MG63 (cell line): ENCODE results near the gene EIF4A2. TPM values are rescaled to one million over a fixed set of nuclear protein-coding genes. Genes with fewer than 3 reads are reported as not detected.
A peak's percentile ranks its signal among the peaks of the same experiment; 100 is the strongest.

Source experiments
- DNase-seq: peaks from one replicate; pipeline ENCODE4 v3.0.0-alpha.2; 2020
- H3K27me3 ChIP-seq: fragments of 250-450 bp; sonication (Bioruptor Pico); 2 replicates; pipeline ENCODE4 v1.5.1; 2020; ENCODE audit warnings: mild to moderate bottlenecking, moderate library complexity
- H3K36me3 ChIP-seq: fragments of 250-450 bp; sonication (Bioruptor Pico); 2 replicates; pipeline ENCODE4 v1.5.1; 2020; ENCODE audit warnings: mild to moderate bottlenecking, moderate library complexity
- H3K4me3 ChIP-seq: fragments of 250-450 bp; sonication (Bioruptor Pico); 2 replicates; pipeline ENCODE4 v1.5.1; 2020; ENCODE audit warnings: mild to moderate bottlenecking, moderate library complexity
- H3K9me3 ChIP-seq: fragments of 250-450 bp; sonication (Bioruptor Pico); 2 replicates; pipeline ENCODE4 v1.5.1; 2020; ENCODE audit warnings: mild to moderate bottlenecking, moderate library complexity
- total RNA-seq: library from RNA; depleted of rRNA; stranded (reverse); fragments of >200 nt; shearing (Covaris generic); gene quantifications from 2 replicates; pipeline ENCODE4 v1.2.3, GENCODE V29; 2014; ENCODE audit warnings: low replicate concordance; rRNA removed

EIF4A2 gene
- total RNA-seq, result 340 and 530 TPM in 2 replicates

- Histone ChIP-seq H3K9me3 (no peaks in the 10 kb centered on the region), H3K36me3 (peaks cover 48% of the 10 kb centered on the region), H3K27me3 (no peaks in the 10 kb centered on the region), H3K4me3 (peak within 1 kb of the TSS; percentile 97)
- DNase-seq, result peak; percentile 92
These were observed at the start of gene EIF4A2 for GRCh38 chr3:186783058-186783730. EIF4A2 (plus strand) TSS chr3:186783577; CDS start chr3:186783611, 34 bp downstream.

- Histone ChIP-seq H3K4me3 (no peak overlapping the region), H3K27me3 (no peaks in the 10 kb centered on the region; the same call in 1 of the 2 replicates), H3K9me3 (no peaks in the 10 kb centered on the region), H3K36me3 (no peaks in the 10 kb centered on the region)
- no peak for DNase-seq
These were observed 40.6 kb upstream of the EIF4A2 start for GRCh38 chr3:186742618-186743380.

GRCh38 chr3:186743666-186744065 lies 39.7 kb upstream of the EIF4A2 start:
- DNase-seq, result no peak
- no peaks in the 10 kb centered on the region; the same call in 1 of the 2 replicates for H3K27me3 ChIP-seq
- H3K9me3 ChIP-seq, result no peaks in the 10 kb centered on the region
- H3K4me3 ChIP-seq, result no peak overlapping the region
- no peaks in the 10 kb centered on the region for H3K36me3 ChIP-seq

- Histone ChIP-seq H3K4me3 (no peak overlapping the region), H3K9me3 (no peaks in the 10 kb centered on the region), H3K36me3 (no peaks in the 10 kb centered on the region), H3K27me3 (no peaks in the 10 kb centered on the region)
- peak; percentile 56 for DNase-seq
These were observed 37.4 kb upstream of the EIF4A2 start for GRCh38 chr3:186746008-186746407.

GRCh38 chr3:186750316-186750715 lies 33.1 kb upstream of the EIF4A2 start:
- Histone ChIP-seq H3K4me3 (no peak overlapping the region), H3K27me3 (no peaks in the 10 kb centered on the region), H3K9me3 (no peaks in the 10 kb centered on the region), H3K36me3 (no peaks in the 10 kb centered on the region)
- DNase-seq, result no peak

GRCh38 chr3:186751480-186751879 lies 31.9 kb upstream of the EIF4A2 start:
- Histone ChIP-seq H3K9me3 (no peaks in the 10 kb centered on the region), H3K36me3 (no peaks in the 10 kb centered on the region), H3K27me3 (no peaks in the 10 kb centered on the region), H3K4me3 (no peak overlapping the region)
- DNase-seq, result no peak

- Histone ChIP-seq H3K36me3 (no peaks in the 10 kb centered on the region), H3K9me3 (no peaks in the 10 kb centered on the region), H3K4me3 (no peak overlapping the region), H3K27me3 (no peaks in the 10 kb centered on the region)
- peak; percentile 22 for DNase-seq
These were observed 29.4 kb upstream of the EIF4A2 start for GRCh38 chr3:186754006-186754405.

- Histone ChIP-seq H3K27me3 (no peaks in the 10 kb centered on the region), H3K36me3 (no peaks in the 10 kb centered on the region), H3K9me3 (no peaks in the 10 kb centered on the region), H3K4me3 (no peak overlapping the region)
- DNase-seq, result no peak
These were observed 28.5 kb upstream of the EIF4A2 start for GRCh38 chr3:186754871-186755270.

GRCh38 chr3:186757214-186757613 lies 26.2 kb upstream of the EIF4A2 start:
- Histone ChIP-seq H3K4me3 (no peak overlapping the region), H3K36me3 (no peaks in the 10 kb centered on the region), H3K9me3 (no peaks in the 10 kb centered on the region), H3K27me3 (no peaks in the 10 kb centered on the region)
- no peak for DNase-seq

GRCh38 chr3:186757686-186758220 lies 25.6 kb upstream of the EIF4A2 start:
- no peak for DNase-seq
- Histone ChIP-seq H3K36me3 (no peaks in the 10 kb centered on the region), H3K9me3 (no peaks in the 10 kb centered on the region), H3K27me3 (no peaks in the 10 kb centered on the region), H3K4me3 (no peak overlapping the region)

- H3K36me3 ChIP-seq, result no peaks in the 10 kb centered on the region
- no peaks in the 10 kb centered on the region for H3K9me3 ChIP-seq
- DNase-seq, result no peak
- H3K27me3 ChIP-seq, result no peaks in the 10 kb centered on the region
- H3K4me3 ChIP-seq, result no peak overlapping the region
These were observed 24.0 kb upstream of the EIF4A2 start for GRCh38 chr3:186759231-186759930.

- no peak overlapping the region for H3K4me3 ChIP-seq
- H3K9me3 ChIP-seq, result no peaks in the 10 kb centered on the region
- no peak for DNase-seq
- H3K36me3 ChIP-seq, result no peaks in the 10 kb centered on the region
- no peaks in the 10 kb centered on the region for H3K27me3 ChIP-seq
These were observed 23.1 kb upstream of the EIF4A2 start for GRCh38 chr3:186760141-186760833.

GRCh38 chr3:186760897-186761447 lies 22.4 kb upstream of the EIF4A2 start:
- no peaks in the 10 kb centered on the region for H3K27me3 ChIP-seq
- no peak overlapping the region for H3K4me3 ChIP-seq
- no peak for DNase-seq
- H3K36me3 ChIP-seq, result no peaks in the 10 kb centered on the region
- no peaks in the 10 kb centered on the region for H3K9me3 ChIP-seq

- Histone ChIP-seq H3K27me3 (no peaks in the 10 kb centered on the region), H3K9me3 (no peaks in the 10 kb centered on the region), H3K36me3 (no peaks in the 10 kb centered on the region), H3K4me3 (no peak overlapping the region)
- no peak for DNase-seq
These were observed 11.1 kb upstream of the EIF4A2 start for GRCh38 chr3:186772281-186772694.

- peak; percentile 49 for DNase-seq
- no peaks in the 10 kb centered on the region for H3K27me3 ChIP-seq
- H3K4me3 ChIP-seq, result no peak overlapping the region
- no peaks in the 10 kb centered on the region for H3K9me3 ChIP-seq
- H3K36me3 ChIP-seq, result no peaks in the 10 kb centered on the region
These were observed 10.5 kb upstream of the EIF4A2 start for GRCh38 chr3:186772701-186773417.

GRCh38 chr3:186775999-186776398 lies 7.4 kb upstream of the EIF4A2 start:
- Histone ChIP-seq H3K4me3 (no peak overlapping the region), H3K9me3 (no peaks in the 10 kb centered on the region), H3K36me3 (no peaks in the 10 kb centered on the region), H3K27me3 (no peaks in the 10 kb centered on the region)
- DNase-seq, result no peak
